ENCODE results near the gene DYSF.

Gene DYSF

DNA sequence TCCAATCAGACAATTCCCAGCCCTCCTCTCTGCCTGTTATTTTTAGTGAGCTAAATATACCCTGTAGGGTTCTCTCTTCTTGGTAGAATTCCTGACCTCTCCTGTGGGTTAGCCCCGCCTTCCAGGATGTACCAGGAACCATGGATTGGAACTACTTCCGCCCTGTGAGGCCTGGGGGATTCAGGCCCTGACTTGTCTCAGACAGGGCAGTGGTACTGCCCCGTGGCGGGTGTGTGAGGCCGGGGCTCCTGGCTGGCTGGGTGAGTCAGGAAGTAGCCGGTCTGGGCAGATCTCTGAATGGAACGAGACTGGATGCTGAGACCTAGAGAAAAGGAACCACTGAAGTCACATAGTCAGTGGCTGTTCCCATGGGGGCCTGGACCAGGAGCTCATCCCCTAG is 50.5 kb downstream of the DYSF start:
- no peak for DNase-seq

GRCh38 chr2:71504611-71505010 is 51.2 kb downstream of the DYSF start:
- DNase-seq: no peak

DNA sequence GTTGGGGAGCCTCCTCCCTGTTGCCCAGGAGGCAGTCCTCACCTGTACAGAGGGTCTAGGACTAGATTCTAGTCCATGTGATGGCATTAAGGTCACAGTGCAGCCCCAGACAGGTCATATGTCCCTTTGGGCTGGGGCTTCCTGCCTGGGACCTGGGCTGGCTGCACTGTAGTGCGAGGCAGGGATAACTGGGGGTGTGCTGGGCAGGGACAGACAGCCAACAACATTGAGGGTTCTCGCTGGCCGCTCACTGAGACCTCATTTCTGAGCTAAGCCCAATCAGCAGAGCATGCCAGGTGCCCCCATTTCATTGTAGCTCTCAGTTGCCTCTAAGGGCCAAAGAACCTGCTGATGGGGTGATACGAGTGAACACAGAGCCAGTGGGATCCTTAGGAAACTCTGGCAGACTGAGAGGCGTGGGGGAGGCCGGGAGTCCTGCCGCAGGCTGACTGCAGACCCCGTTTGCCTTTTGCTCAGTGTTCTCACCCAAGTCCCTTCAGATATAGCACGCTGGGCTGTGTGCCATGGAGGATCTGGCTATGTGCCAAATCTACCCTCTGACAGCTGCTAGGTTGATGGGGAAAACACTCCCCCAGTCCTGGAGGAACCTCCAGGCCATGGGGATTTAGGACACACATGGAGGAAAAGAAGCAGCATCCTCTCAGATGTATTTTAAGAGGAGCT is 51.9 kb downstream of the DYSF start:
- no peak for DNase-seq

DNA sequence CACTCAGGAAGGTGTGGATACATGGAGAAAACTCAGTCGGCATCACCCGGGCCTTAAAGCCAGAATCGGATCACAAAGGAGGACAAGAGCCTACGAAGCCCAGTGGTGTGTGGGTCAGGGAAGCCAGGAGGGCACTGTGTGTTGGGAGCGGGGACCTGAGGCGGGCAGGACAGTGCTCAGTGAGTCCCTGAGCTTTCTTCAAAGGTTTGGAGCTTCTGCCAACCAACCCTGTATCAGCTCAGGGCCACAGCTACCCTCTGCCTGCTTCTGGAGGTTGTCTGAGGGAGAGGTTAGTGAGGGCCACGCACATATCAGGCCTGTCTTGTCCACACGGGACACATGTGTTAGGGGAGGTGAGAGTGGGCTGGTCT is 52.4 kb downstream of the DYSF start:
- no peak for DNase-seq

GRCh38 chr2:71506222-71507153 is 53.1 kb downstream of the DYSF start:
- DNase-seq: no peak

GRCh38 chr2:71507476-71507875 is 54.1 kb downstream of the DYSF start:
- no peak for DNase-seq

- DNase-seq: peak; percentile 84
Measured at GRCh38 chr2:71510196-71510807, 56.9 kb downstream of the DYSF start.

DNA sequence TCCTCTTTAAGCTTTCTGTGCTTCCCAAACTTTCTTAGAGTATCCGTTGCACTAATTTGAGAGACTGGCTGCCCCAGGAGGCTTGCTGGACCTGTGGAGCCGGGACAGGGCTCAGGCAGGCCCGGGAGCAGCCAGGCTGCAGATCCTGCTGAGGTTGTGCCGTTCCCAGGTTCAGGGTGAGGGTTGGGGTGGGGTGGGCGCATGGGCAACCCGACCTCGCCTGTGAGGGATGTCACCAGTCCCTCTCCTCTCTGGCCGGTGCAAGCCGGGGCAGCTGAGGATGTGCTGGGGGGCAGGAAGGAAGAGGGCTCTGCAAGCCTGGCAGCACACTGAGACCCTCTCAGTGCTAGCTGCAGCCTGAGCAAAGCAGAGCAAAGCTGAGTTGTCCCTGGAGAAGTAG is 57.6 kb downstream of the DYSF start:
- DNase-seq: no peak

DNA sequence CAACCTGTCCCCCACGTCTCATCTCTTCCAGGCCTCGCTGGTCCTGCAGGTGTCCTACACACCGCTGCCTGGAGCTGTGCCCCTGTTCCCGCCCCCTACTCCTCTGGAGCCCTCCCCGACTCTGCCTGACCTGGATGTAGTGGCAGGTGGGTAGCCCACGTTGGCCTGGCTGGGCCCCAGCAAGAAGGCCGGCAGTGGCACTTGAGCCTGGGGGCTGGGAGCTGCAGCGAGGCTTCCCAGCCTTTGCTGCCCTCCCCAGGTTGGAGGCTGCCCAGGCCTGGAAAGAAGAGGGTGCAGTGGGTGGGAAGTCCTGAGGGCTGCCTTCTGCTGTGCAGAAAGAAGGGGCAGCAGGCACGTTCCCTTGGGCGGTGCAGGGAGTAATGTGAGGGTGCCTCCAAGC is 58.4 kb downstream of the DYSF start:
- DNase-seq: no peak

DNA sequence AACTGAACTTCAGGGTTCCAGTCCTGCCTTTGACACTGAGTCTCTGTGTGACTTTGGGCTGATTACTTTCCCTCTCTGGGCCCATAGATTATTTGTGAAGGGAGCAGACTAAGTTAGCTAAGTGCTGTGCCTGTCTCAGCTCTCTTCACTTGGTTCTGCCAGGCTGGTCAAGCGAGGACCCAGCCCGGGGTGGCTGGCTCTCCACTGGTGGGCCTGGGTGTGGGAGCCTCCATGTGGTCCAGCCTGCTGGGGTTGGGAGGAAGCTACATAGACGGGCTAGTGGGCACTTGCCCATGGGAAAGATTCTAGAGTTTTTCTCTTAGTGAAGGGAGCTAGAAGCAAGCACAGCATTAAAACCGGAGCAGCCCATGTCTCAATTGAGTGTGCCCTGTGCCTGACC is 59.0 kb downstream of the DYSF start:
- no peak for DNase-seq

GRCh38 chr2:71513096-71513495 is 59.7 kb downstream of the DYSF start:
- no peak for DNase-seq

DNA sequence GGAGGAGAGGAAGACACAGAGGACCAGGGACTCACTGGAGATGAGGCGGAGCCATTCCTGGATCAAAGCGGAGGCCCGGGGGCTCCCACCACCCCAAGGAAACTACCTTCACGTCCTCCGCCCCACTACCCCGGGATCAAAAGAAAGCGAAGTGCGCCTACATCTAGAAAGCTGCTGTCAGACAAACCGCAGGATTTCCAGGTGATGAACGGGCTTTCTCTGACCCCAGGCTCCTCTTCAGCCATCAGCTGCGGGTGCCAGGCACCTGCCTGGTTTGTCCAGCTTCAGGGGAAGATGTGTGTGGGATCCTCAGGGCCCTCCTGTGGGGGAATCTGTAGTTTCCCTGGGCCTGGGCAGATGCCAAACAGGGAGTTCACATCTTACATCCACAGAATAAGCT is 60.4 kb downstream of the DYSF start:
- DNase-seq: no peak

DNA sequence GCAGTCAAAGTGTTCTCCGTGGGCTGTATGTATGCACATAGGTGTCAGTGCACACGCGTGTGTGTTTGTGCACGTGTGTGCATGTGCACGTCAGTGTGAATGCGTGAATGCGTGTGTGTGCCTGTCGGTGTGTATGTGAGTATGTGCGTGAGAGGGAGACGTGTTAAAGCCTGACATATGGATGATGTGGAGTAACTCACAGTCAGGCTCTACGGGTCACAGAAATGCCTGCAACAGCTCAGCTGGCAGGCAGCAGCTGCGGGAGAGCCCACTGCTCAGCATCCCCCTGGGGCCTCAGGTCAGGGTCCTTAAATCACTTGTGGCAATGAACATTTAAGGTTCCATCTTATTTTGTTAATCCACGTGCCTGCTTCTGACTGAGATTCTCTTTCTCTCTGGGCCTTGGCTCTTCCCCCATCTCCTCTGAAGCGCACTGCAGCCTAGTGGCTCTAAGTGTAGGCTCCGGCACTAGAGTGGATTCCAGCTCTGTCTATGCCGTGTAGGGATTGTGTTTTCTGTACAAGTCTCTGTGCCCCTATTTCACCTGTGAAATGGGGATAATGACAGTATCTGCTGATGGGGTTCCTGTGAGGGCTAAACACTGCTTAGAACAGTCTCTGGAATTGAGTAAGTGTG is 63.0 kb downstream of the DYSF start:
- DNase-seq: no peak

DNA sequence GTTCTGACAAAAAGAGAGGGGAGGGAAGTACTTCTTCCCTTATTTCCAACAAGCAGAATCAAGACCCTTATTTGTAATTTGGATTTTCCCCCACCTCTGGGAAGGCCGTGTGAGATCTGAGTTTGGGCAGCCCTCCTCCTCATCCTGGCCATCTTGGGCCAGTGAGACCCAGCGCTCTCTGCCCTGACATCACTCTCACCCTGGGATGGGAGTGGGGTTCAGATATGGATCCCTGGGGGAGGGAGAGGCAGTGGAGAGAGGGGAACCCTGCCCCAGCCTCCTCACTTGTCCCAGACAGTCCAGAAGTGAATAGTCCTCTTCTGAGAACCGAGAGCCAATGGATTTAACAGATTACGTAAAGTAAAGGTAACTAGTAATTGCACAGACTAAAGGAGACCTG is 64.5 kb downstream of the DYSF start:
- DNase-seq: no peak

DNA sequence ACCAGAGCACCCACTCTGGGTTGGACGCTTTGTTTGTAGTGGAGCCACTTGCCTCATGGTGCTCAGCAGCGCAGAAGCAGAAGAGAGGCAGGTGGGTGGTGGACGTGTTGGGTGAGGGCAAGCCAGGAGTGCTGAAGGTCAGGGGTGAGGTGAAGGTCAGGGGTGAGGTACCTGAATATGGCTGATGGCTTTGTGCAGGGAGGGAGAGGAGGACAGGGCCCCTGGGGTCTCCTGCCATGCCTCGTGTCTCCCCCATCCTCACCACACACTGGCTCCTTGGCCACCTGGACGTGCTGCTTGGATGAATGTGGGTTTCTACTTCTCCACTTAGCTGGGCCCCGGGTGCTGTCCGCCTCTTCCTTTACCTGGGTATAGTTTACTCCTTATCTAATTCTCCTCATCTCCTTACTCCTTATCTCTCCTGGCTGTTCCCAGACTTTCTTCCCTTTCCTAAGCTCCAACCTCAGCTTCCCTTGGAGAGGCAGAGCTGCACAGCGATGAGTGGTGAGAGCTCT is 68.1 kb downstream of the DYSF start:
- DNase-seq: no peak

DNA sequence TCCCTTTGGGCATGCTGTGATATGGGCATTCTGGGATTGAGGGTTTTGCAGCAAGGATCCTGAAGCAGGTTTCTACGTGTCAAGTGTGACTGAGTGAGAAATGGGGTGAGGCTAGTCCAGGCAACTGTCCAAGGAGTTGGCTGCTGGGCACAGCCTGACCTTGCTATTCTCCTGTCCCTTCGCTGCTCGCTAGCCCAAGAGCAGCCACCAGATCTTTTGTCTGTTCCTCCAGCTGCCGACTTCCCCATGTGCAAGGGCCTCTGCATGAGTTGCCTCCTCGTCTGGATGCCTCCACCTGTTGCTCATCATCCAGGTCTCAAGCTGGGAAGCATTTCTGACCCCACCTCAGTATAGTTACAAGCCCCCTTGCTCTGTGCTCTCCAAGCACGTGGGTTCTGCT is 71.1 kb downstream of the DYSF start:
- DNase-seq: no peak

DNA sequence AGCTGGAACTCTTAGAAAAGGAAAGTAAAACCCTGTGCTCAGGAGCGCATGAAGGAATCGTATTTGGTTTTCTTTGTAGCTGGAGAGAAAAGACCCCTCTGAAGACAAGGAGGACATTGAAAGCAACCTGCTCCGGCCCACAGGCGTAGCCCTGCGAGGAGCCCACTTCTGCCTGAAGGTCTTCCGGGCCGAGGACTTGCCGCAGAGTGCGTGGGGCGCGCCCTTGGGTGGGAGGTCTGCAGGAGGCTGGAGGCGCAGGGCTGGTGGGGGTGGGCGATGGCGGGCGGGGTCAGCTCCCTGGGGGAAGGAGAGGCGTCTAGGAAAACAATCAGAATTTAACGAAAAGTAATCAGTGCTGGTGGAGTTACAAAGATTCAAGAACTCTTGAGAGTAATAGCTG is 72.8 kb downstream of the DYSF start:
- no peak for DNase-seq

DNA sequence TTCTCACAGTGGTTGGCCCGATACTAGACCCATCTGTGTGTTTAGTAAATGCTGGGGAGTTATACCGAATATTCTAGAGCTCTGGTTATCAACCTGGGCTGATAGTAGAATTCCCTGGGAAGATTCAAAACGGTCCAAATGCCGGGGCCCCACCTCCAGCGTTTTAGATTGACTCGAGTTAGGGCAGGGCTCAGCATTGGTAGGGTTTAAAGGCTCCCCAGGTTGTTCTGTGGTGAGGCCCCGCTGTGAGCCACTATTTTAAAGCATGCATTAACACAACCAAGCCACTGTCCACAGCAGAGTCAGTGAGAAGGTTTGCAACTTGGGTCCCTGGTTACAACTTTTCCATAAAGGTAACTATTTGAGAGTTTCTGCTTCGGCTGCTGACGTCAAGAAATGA is 73.6 kb downstream of the DYSF start:
- no peak for DNase-seq

- no peak for DNase-seq
Measured at GRCh38 chr2:71528131-71528591, 74.8 kb downstream of the DYSF start.

GRCh38 chr2:71528749-71529148 is 75.4 kb downstream of the DYSF start:
- no peak for DNase-seq

GRCh38 chr2:71530211-71530610 is 76.8 kb downstream of the DYSF start:
- DNase-seq: no peak

DNA sequence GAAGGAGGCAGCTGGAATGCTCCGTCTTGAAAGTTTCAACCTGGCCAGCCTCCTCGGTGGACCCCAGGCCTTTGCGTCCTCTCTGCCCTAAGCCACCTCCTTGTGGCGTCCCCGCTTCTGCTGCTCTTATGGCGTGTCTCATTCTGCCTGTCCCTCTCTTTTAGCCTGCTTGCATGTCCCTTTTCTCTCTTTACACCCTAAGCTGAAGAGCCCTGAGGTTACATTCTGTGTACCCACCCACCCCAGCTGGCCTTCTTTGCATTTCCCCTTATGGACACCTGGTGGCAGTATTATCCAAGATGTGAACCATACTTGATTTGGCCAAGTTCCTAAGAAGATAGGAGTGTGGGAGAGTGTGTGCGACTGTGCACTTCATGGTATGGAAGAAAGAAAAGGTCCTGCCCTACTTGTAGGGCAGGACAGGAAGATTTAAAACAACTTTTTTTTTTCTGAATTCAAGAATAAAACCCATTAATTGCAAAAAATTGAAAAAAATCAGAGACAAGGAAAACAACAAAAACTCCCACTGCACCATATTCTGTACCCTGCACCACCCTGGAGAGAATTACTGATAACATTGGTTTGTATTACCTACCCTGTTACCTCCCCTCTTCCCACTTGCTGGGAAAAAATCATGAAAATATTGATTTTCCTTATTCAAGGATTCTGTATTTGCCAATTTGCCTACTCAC is 77.4 kb downstream of the DYSF start:
- no peak for DNase-seq
